GM19463 (cell line): ENCODE measurements around the gene NLGN1.

Experiments
- ATAC-seq: cut with Tn5 transposase; IDR thresholded peaks from one replicate; pipeline ENCODE4 v1.9.1; 2021; ENCODE audit warnings: mild to moderate bottlenecking, moderate library complexity; ENCODE audit not compliant: unreplicated experiment

The NLGN1 gene

DNA sequence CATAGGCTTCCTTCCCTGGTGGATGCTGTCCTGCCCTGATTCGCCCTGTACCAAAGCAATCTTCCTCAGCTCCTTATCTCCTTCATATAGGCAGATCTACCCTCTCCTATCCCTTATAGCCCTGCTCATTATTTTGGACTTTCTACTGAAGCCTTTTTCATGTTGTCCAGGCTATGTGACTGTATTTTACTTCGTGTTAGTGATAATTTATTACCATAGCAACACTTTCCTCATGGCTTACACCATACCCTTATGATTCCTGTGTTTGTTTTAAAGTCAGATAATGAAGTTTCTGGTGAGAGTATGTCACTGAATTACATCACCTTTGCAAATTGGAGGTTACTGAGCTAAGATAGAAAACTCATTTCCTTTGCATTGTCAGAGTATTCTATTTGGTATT, 352.6 kb downstream of the NLGN1 start:
- no peak for ATAC-seq

GRCh38 chr3:173750591-173750990, 353.0 kb downstream of the NLGN1 start:
- ATAC-seq: no peak

DNA sequence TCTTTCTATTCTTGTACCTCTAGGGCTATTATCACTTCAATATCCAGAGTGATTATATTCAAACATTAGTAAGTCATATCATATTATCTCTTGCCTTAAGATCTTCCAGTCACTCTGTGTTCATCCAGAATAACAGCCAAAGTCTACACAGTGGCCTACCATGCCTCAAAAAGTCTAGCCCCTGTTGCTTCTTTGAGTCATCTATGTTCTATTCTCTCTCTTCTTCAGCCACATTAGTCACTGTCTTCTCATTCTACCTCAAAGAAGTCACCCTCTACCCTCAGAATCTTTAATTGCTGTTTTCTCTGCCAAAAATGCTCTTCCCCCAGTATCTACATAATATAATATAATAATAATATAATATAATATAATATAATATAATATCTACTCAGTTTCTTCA, 356.0 kb downstream of the NLGN1 start:
- ATAC-seq: no peak

DNA sequence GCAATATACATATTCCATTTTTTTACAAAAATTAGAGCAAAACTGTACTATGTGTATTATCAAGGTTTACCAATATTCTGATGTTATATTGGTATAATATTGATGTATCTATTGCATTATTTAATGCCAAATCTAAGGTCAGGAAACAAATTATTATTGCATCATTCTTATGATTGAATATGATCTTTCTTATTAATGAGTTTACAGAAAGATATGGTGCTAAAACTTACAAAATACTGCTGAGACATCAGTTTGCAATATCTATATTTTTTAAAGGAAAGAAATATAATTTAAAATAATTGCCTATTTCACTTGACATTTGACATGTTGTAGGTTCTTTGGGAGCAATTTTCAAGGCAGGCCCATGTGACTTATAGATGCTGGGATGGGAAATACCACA, 357.6 kb downstream of the NLGN1 start:
- ATAC-seq: no peak

DNA sequence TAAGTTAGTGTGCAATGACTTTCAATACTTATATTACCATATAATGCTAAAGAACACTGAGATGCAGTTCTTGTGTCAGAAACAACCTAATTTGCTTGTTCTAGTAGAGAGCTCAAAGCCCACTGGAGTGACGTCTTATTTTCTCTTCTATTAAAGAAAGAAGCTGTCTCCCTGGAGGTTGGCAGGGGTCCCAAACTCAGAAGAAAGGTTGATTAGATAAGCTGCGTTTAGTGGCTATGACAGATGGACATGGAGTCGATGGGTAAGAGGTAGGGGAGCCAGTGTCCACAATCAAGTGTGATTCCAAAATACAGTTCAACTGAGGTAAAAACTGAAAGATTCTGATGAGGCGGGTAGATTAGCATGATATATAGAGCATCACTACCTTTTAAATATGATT, 363.6 kb downstream of the NLGN1 start:
- ATAC-seq: no peak

GRCh38 chr3:173762501-173762900, 365.0 kb downstream of the NLGN1 start:
- no peak for ATAC-seq

GRCh38 chr3:173770011-173770410, 372.5 kb downstream of the NLGN1 start:
- no peak for ATAC-seq

- ATAC-seq: no peak
Observed at GRCh38 chr3:173770796-173771573, 373.4 kb downstream of the NLGN1 start.

DNA sequence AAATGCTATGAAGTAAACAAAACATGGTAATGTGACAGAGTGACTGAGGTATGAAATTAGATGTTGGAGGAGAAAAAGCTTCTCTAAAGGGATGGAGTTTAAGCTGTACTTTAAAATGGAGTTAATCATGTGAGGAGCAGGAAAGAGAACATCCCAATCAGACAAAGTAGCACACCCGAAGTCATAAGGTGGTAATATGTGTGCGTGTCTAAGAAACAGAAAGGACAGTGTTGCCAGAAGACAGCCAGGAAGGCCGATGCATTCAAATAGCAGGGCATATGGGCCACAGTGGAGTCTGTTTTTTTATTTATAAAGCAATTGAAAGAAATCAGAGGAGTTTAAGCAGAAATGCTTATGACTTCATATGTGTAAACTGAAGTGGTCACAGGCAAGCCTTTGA, 376.3 kb downstream of the NLGN1 start:
- no peak for ATAC-seq

GRCh38 chr3:173774294-173774693, 376.8 kb downstream of the NLGN1 start:
- ATAC-seq: no peak

DNA sequence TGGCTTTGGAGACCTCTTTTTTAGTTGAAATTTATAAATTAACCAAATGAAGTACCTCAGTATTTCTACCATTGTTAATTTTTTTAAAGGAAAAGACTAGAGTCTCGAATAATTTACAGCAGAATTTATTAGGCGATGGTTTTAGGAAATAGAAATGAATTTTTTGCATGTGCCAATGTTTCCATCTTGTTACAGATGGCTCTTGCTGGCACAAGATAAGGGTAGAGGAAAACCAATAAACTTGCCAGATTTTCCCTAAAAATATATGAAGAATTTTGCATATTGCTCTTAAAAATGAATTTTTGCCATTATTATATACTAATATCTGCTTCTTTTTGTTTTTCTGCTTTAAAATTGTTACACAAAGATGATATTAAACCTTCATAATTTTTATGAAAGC, 380.7 kb downstream of the NLGN1 start:
- ATAC-seq: no peak

DNA sequence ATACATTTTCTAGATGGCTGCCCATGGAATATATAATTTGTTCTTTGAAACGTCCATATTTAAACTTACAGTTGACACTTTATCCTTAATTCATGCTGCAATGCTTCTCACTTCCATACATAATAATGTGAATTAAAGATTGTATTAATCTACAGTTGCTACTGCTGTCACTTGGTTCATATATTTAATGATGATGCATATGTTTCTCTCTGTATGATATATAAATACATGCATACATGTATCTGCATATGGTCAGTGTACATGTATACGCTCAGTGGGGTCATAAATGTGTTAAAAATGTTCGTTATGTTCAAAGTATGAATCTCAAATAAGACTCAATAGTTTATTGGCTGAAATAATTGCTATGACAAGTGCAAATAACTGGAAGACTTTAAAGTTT, 382.5 kb downstream of the NLGN1 start:
- no peak for ATAC-seq

GRCh38 chr3:173785004-173785403, 387.5 kb downstream of the NLGN1 start:
- ATAC-seq: no peak

DNA sequence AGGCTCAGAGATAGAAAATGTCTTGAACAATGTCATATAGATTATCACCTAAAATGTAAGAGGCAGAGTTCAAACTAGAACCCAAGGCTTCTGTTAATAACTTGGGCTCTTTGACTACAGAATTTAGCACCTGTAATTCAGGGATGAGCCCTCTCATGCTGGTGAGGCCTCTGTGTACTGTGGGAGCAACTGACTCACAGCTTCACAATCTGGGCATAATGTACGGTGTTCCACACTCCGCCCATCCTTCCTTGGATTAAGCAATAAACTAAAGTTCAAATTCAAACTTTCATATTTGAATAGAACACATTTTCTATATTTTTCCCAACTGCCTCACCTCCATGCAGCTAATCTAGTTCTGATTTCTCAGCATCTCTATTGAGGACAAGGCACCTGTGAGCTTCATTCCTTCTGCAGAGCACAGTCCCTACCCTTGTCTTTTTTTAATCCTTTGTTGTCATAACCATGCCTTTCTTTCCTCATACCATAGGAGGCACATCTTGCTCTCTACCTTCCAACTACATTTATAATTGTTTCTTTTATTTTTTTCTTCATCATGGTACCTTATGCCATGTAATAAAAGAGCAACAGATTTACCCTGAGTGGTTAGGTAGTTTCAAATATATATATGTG, 392.1 kb downstream of the NLGN1 start:
- no peak for ATAC-seq

GRCh38 chr3:173793963-173794362, 396.4 kb downstream of the NLGN1 start:
- no peak for ATAC-seq

- ATAC-seq: no peak
Observed at GRCh38 chr3:173796405-173796804, 398.9 kb downstream of the NLGN1 start.

GRCh38 chr3:173796890-173797289, 399.3 kb downstream of the NLGN1 start:
- ATAC-seq: no peak

DNA sequence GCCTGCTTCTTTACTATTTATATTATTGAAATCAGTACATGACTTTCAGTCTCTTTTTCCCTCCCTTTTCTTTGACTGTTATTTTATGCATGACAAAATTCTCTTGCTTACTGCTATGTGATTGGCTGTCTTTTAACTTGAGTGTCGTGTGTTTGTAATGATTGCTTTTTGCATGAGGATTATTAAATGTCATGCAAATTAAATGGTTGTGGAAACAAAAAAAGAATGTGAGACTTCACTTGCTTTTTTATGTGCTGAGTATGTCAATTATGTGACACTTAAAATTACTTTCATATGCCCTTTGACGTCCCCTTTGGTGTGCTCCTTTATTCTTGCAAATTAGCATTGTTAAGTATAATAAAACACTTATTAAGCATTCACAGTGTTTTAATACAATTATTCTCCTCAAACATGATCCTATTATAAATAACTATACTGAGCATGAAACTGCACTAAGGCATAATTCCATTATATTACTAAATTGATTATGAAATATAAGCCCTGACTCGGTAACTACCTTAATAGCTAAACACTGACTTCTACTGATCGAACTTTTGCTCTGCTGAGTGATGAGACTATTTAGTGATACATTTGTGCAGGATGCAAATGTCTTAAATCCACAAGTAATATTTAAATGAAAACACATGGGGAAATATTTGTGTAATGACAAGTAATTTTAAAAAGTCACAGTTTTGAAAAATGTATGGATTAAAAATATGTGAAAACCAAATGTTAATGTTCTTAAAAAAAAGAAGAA, 401.7 kb downstream of the NLGN1 start:
- no peak for ATAC-seq

- no peak for ATAC-seq
Observed at GRCh38 chr3:173800154-173800553, 402.6 kb downstream of the NLGN1 start.

DNA sequence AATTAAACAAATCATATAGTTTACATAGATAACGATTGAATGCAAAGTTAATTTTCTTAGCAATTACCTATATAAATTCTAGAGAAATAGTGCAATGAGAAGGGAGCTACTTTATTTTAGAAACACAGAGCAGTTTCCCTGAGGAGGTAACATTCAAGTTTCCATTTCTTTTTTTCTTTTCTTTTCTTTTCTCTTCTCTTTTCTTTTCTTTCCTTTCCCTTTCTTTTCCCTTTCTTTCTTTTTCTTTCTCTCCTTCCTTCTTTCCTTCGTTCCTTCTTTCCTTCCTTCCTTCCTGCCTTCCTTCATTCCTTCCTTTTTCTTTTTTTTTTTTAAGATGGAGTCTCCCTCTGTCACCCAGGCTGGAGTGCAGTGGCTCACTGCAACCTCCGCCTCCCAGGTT, 417.3 kb downstream of the NLGN1 start:
- ATAC-seq: no peak

- no peak for ATAC-seq
Observed at GRCh38 chr3:173819368-173819767, 421.8 kb downstream of the NLGN1 start.

- ATAC-seq: no peak
Observed at GRCh38 chr3:173823911-173824460, 426.4 kb downstream of the NLGN1 start.
